Measurements from ENCODE around the gene ALPK3. TPM values are rescaled to one million over a fixed set of nuclear protein-coding genes. Genes with fewer than 3 reads are reported as not detected.

Gene ALPK3
- total RNA-seq, 1 donor from 2014 or later, result 13.5 TPM

GRCh38 chr15:84799511-84800187, 17.5 kb upstream of the ALPK3 start:
- no peak for DNase-seq (ENCODE audit: low read depth, low spot score)

GRCh38 chr15:84800365-84800806, 16.8 kb upstream of the ALPK3 start:
- DNase-seq (ENCODE audit: low read depth, low spot score), result no peak

GRCh38 chr15:84804005-84804900, 12.9 kb upstream of the ALPK3 start:
- no peak for DNase-seq (ENCODE audit: low read depth, low spot score)

- no peak for DNase-seq (ENCODE audit: low read depth, low spot score)
These were observed 11.9 kb upstream of the ALPK3 start for GRCh38 chr15:84805221-84805620.

GRCh38 chr15:84807228-84807627, 9.9 kb upstream of the ALPK3 start:
- DNase-seq (ENCODE audit: low read depth, low spot score), result no peak

GRCh38 chr15:84810073-84810840, 6.9 kb upstream of the ALPK3 start:
- no peak for DNase-seq (ENCODE audit: low read depth, low spot score)

GRCh38 chr15:84811151-84811550, 6.0 kb upstream of the ALPK3 start:
- DNase-seq (ENCODE audit: low read depth, low spot score), result no peak

GRCh38 chr15:84811828-84812227, 5.3 kb upstream of the ALPK3 start:
- no peak for DNase-seq (ENCODE audit: low read depth, low spot score)

- DNase-seq (ENCODE audit: low read depth, low spot score), result no peak
These were observed 4.3 kb upstream of the ALPK3 start for GRCh38 chr15:84812842-84813241.

- no peak for DNase-seq (ENCODE audit: low read depth, low spot score)
These were observed 3.7 kb upstream of the ALPK3 start for GRCh38 chr15:84813435-84813834.

- no peak for DNase-seq (ENCODE audit: low read depth, low spot score)
These were observed 3.2 kb upstream of the ALPK3 start for GRCh38 chr15:84813931-84814330.

GRCh38 chr15:84814916-84815315, 2.2 kb upstream of the ALPK3 start:
- no peak for DNase-seq (ENCODE audit: low read depth, low spot score)

- no peak for DNase-seq (ENCODE audit: low read depth, low spot score)
These were observed 418 bp downstream of the ALPK3 start for GRCh38 chr15:84817466-84818081.

GRCh38 chr15:84818261-84819131, 1.3 kb downstream of the ALPK3 start:
- DNase-seq (ENCODE audit: low read depth, low spot score), result peak; percentile 71

GRCh38 chr15:84819291-84819768, 2.2 kb downstream of the ALPK3 start:
- no peak for DNase-seq (ENCODE audit: low read depth, low spot score)

GRCh38 chr15:84819791-84820190, 2.6 kb downstream of the ALPK3 start:
- DNase-seq (ENCODE audit: low read depth, low spot score), result no peak

- DNase-seq (ENCODE audit: low read depth, low spot score), result no peak
These were observed 4.4 kb downstream of the ALPK3 start for GRCh38 chr15:84821501-84822021.

GRCh38 chr15:84822653-84823281, 5.6 kb downstream of the ALPK3 start:
- DNase-seq (ENCODE audit: low read depth, low spot score), result no peak

GRCh38 chr15:84823282-84823878, 6.2 kb downstream of the ALPK3 start:
- DNase-seq (ENCODE audit: low read depth, low spot score), result no peak
